ENCODE measurements around the gene TRMT10C.
"Not testable (repeated sequence)": the region's sequence is repeated elsewhere in the genome, so short reads cannot be mapped to it uniquely, and the experiment has no call there.

The TRMT10C gene

DNA sequence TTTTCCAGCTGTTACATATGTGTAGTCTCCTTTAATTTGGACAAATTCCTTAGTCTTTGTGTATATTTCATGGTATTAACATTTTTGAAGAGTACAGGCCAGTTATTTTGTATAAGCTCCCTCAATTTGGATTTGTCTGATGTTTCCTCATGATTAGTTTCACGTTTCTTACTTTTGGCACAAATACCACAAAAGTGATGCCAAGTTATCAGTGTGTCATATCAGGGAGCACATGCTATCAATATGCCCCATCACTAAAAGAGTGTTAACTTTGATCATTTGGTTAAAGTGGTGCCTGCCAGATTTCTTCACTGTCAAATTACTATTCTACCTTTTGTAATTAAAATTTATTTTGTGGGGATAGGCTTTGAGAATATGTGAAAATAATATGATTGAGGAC, 26.9 kb downstream of the TRMT10C start:
- Histone ChIP-seq H3K4me1 (ENCODE audit: control extremely low read depth in 1 of 4, control insufficient read depth in 4 of 4, insufficient read depth in 4 of 4, low read length in 3 of 4) (peaks cover 0 to 5% (median 0%) of the 10 kb centered on the region in 4 experiments), H3K27me3 (replicated peaks in 2 of 5; ENCODE audit: control insufficient read depth in 4 of 5, insufficient read depth in 5 of 5, low read length in 4 of 5) (no peaks in the 10 kb centered on the region), H3K4me3 (ENCODE audit: control insufficient read depth in 1 of 7, extremely low read depth in 1 of 7, insufficient read depth in 4 of 7, low read depth in 2 of 7, low read length in 6 of 7) (no peak overlapping the region), H3K27ac (ENCODE audit: insufficient read depth in 1 of 2, low read depth in 1 of 2, low read length in 2 of 2, poor library complexity in 1 of 2, severe bottlenecking in 2 of 2) (no peak overlapping the region), H3K36me3 (ENCODE audit: control insufficient read depth in 4 of 4, insufficient read depth in 4 of 4, low read length in 3 of 4) (peaks cover 5 to 51% (median 37%) of the 10 kb centered on the region in 4 experiments), H3K9me3 (ENCODE audit: control extremely low read depth in 1 of 5, control insufficient read depth in 4 of 5, insufficient read depth in 2 of 5, low read depth in 1 of 5, low read length in 4 of 5) (no peaks in the 10 kb centered on the region)
- DNase-seq = no peak
- CTCF ChIA-PET = interaction anchor here (0.6 kb wide), 1 partner anchor 98 kb away, joined by 3 read pairs; the partner anchor contains the start of gene RPL24
- WGBS (ENCODE audit: insufficient coverage) = 60% methylated on average over 1 of the region's 1 CpG
- POLR2A ChIA-PET = no interaction called here

DNA sequence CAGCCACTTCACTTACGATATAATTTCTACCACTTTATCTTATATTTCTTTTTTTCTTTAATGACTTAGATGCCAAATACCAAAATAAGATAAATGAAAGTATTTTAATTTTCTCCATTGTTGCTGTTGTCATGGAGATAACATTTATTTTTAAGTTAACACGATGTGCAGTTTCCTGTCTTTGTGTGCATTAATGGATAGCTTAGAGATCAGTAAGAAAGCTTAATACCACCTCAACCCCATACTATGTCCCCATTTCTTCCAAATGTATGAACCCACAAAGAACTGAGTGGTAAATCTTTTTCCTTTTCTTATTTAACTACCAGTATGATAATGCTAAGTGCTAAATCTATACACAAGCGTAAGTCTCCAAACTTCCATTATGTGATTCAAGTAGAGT, 29.4 kb downstream of the TRMT10C start:
- DNase-seq = peak in 2 of 3 donors; percentile 23 to 34
- ChIA-PET POLR2A (interaction anchor here (1.2 kb wide), 1 partner anchor 17 kb away, joined by 6 read pairs; the partner anchor contains the start of gene PCNP), CTCF (interaction anchor here (1.0 to 1.9 kb wide), 3 partner anchors 20 to 47 kb away, joined by 3 to 5 read pairs (median 3); no protein-coding TSS in a partner anchor)
- H3K27me3 ChIP-seq (replicated peaks in 2 of 5; ENCODE audit: control insufficient read depth in 4 of 5, insufficient read depth in 5 of 5, low read length in 4 of 5) = no peaks in the 10 kb centered on the region
- H3K27ac ChIP-seq (ENCODE audit: insufficient read depth in 1 of 2, low read depth in 1 of 2, low read length in 2 of 2, poor library complexity in 1 of 2, severe bottlenecking in 2 of 2) = peak overlapping the region in 1 of 2 experiments; percentile 36
- peaks cover 5 to 50% (median 37%) of the 10 kb centered on the region in 4 experiments for H3K36me3 ChIP-seq (ENCODE audit: control insufficient read depth in 4 of 4, insufficient read depth in 4 of 4, low read length in 3 of 4)
- no peaks in the 10 kb centered on the region for H3K9me3 ChIP-seq (ENCODE audit: control extremely low read depth in 1 of 5, control insufficient read depth in 4 of 5, insufficient read depth in 2 of 5, low read depth in 1 of 5, low read length in 4 of 5)
- H3K4me3 ChIP-seq (ENCODE audit: control insufficient read depth in 1 of 7, extremely low read depth in 1 of 7, insufficient read depth in 4 of 7, low read depth in 2 of 7, low read length in 6 of 7) = no peak overlapping the region
- peaks cover 0 to 13% (median 3%) of the 10 kb centered on the region in 4 experiments for H3K4me1 ChIP-seq (ENCODE audit: control extremely low read depth in 1 of 4, control insufficient read depth in 4 of 4, insufficient read depth in 4 of 4, low read length in 3 of 4)
- WGBS (ENCODE audit: insufficient coverage) = no CpG with 5 or more reads among the region's 3 CpGs

- H3K4me1 ChIP-seq (ENCODE audit: control extremely low read depth in 1 of 4, control insufficient read depth in 4 of 4, insufficient read depth in 4 of 4, low read length in 3 of 4) = no peaks in the 10 kb centered on the region
- no peaks in the 10 kb centered on the region for H3K9me3 ChIP-seq (ENCODE audit: control extremely low read depth in 1 of 5, control insufficient read depth in 4 of 5, insufficient read depth in 2 of 5, low read depth in 1 of 5, low read length in 4 of 5)
- 90% methylated on average over 3 of the region's 3 CpGs for WGBS (ENCODE audit: insufficient coverage)
- ChIA-PET CTCF (no interaction called here), POLR2A (no interaction called here)
- H3K27me3 ChIP-seq (replicated peaks in 2 of 5; ENCODE audit: control insufficient read depth in 4 of 5, insufficient read depth in 5 of 5, low read length in 4 of 5) = no peaks in the 10 kb centered on the region
- H3K27ac ChIP-seq (ENCODE audit: insufficient read depth in 1 of 2, low read depth in 1 of 2, low read length in 2 of 2, poor library complexity in 1 of 2, severe bottlenecking in 2 of 2) = no peak overlapping the region
- peaks cover 0 to 4% (median 0%) of the 10 kb centered on the region in 4 experiments for H3K36me3 ChIP-seq (ENCODE audit: control insufficient read depth in 4 of 4, insufficient read depth in 4 of 4, low read length in 3 of 4)
- no peak for DNase-seq
- H3K4me3 ChIP-seq (ENCODE audit: control insufficient read depth in 1 of 7, extremely low read depth in 1 of 7, insufficient read depth in 4 of 7, low read depth in 2 of 7, low read length in 6 of 7) = no peak overlapping the region
These were observed 41.1 kb downstream of the TRMT10C start for GRCh38 chr3:101602731-101603130.

GRCh38 chr3:101603184-101603583, 41.5 kb downstream of the TRMT10C start:
- Histone ChIP-seq H3K36me3 (ENCODE audit: control insufficient read depth in 4 of 4, insufficient read depth in 4 of 4, low read length in 3 of 4) (peaks cover 0 to 4% (median 0%) of the 10 kb centered on the region in 4 experiments), H3K9me3 (ENCODE audit: control extremely low read depth in 1 of 5, control insufficient read depth in 4 of 5, insufficient read depth in 2 of 5, low read depth in 1 of 5, low read length in 4 of 5) (no peaks in the 10 kb centered on the region), H3K27me3 (replicated peaks in 2 of 5; ENCODE audit: control insufficient read depth in 4 of 5, insufficient read depth in 5 of 5, low read length in 4 of 5) (no peaks in the 10 kb centered on the region), H3K4me3 (ENCODE audit: control insufficient read depth in 1 of 7, extremely low read depth in 1 of 7, insufficient read depth in 4 of 7, low read depth in 2 of 7, low read length in 6 of 7) (no peak overlapping the region), H3K4me1 (ENCODE audit: control extremely low read depth in 1 of 4, control insufficient read depth in 4 of 4, insufficient read depth in 4 of 4, low read length in 3 of 4) (no peaks in the 10 kb centered on the region), H3K27ac (ENCODE audit: insufficient read depth in 1 of 2, low read depth in 1 of 2, low read length in 2 of 2, poor library complexity in 1 of 2, severe bottlenecking in 2 of 2) (no peak overlapping the region)
- ChIA-PET CTCF (no interaction called here), POLR2A (no interaction called here)
- no peak for DNase-seq
- 100% methylated on average over 1 of the region's 1 CpG for WGBS (ENCODE audit: insufficient coverage)

DNA sequence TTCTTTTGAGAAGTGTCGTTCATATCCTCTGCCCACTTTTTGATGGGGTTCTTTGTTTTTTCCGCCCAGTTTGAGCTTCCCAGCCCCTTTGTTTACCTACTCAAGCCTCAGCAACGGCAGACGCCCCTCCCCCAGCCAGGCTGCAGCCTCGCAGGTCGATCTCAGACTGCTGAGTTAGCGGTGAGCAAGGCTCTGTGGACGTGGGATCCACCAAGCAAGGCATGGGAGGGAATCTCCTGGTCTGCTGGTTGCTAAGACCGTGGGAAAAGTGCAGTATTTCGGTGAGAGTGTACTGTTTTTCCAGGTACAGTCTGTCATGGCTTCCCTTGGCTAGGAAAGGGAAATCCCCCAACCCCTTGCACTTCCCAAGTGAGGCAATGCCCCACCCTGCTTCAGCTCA, 43.7 kb downstream of the TRMT10C start:
- DNase-seq; POLR2A ChIA-PET; H3K9me3 ChIP-seq (ENCODE audit: control extremely low read depth in 1 of 5, control insufficient read depth in 4 of 5, insufficient read depth in 2 of 5, low read depth in 1 of 5, low read length in 4 of 5); H3K36me3 ChIP-seq (ENCODE audit: control insufficient read depth in 4 of 4, insufficient read depth in 4 of 4, low read length in 3 of 4); H3K27me3 ChIP-seq (replicated peaks in 2 of 5; ENCODE audit: control insufficient read depth in 4 of 5, insufficient read depth in 5 of 5, low read length in 4 of 5); H3K4me1 ChIP-seq (ENCODE audit: control extremely low read depth in 1 of 4, control insufficient read depth in 4 of 4, insufficient read depth in 4 of 4, low read length in 3 of 4); H3K27ac ChIP-seq (ENCODE audit: insufficient read depth in 1 of 2, low read depth in 1 of 2, low read length in 2 of 2, poor library complexity in 1 of 2, severe bottlenecking in 2 of 2); H3K4me3 ChIP-seq (ENCODE audit: control insufficient read depth in 1 of 7, extremely low read depth in 1 of 7, insufficient read depth in 4 of 7, low read depth in 2 of 7, low read length in 6 of 7): not testable (repeated sequence)
- CTCF ChIA-PET = interaction anchor here (1.5 kb wide), 1 partner anchor 19 kb away, joined by 3 read pairs; no protein-coding TSS in a partner anchor
- WGBS (ENCODE audit: insufficient coverage) = 85% methylated on average over 9 of the region's 10 CpGs

- DNase-seq = peak in 1 of 3 donors; percentile 43
- Histone ChIP-seq H3K36me3 (ENCODE audit: control insufficient read depth in 4 of 4, insufficient read depth in 4 of 4, low read length in 3 of 4) (no peaks in the 10 kb centered on the region), H3K4me3 (ENCODE audit: control insufficient read depth in 1 of 7, extremely low read depth in 1 of 7, insufficient read depth in 4 of 7, low read depth in 2 of 7, low read length in 6 of 7) (no peak overlapping the region), H3K27me3 (replicated peaks in 2 of 5; ENCODE audit: control insufficient read depth in 4 of 5, insufficient read depth in 5 of 5, low read length in 4 of 5) (no peaks in the 10 kb centered on the region), H3K4me1 (ENCODE audit: control extremely low read depth in 1 of 4, control insufficient read depth in 4 of 4, insufficient read depth in 4 of 4, low read length in 3 of 4) (no peaks in the 10 kb centered on the region), H3K27ac (ENCODE audit: insufficient read depth in 1 of 2, low read depth in 1 of 2, low read length in 2 of 2, poor library complexity in 1 of 2, severe bottlenecking in 2 of 2) (no peak overlapping the region), H3K9me3 (ENCODE audit: control extremely low read depth in 1 of 5, control insufficient read depth in 4 of 5, insufficient read depth in 2 of 5, low read depth in 1 of 5, low read length in 4 of 5) (no peaks in the 10 kb centered on the region)
- no CpG with 5 or more reads among the region's 2 CpGs for whole genome bisulfite sequencing (ENCODE audit: insufficient coverage)
- CTCF ChIA-PET = interaction anchor here (2.0 kb wide), 1 partner anchor 28 kb away, joined by 7 read pairs; no protein-coding TSS in a partner anchor
- POLR2A ChIA-PET = no interaction called here
These were observed 49.4 kb downstream of the TRMT10C start for GRCh38 chr3:101611023-101611422.

DNA sequence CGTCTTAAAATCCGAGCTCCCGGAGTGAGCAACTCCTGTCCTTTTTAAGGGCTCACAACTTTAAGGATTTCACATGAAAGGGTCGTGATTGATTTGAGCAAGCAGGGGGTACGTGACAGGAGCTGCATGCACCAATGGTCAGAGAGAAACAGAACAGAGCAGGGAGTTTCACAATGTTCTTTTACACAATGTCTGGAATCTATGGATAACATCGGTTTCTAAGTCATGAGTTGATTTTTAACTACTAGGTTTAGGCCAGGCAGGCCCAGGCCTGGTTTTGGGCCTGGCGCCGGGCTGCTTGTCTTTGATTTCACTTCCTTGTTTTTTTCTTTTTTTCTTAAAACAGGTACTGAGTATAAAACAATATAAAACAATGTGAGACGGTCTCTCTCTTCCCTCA, 51.3 kb downstream of the TRMT10C start:
- WGBS (ENCODE audit: insufficient coverage) = 94% methylated on average over 3 of the region's 9 CpGs
- H3K27ac ChIP-seq (ENCODE audit: insufficient read depth in 1 of 2, low read depth in 1 of 2, low read length in 2 of 2, poor library complexity in 1 of 2, severe bottlenecking in 2 of 2); H3K4me3 ChIP-seq (ENCODE audit: control insufficient read depth in 1 of 7, extremely low read depth in 1 of 7, insufficient read depth in 4 of 7, low read depth in 2 of 7, low read length in 6 of 7); H3K9me3 ChIP-seq (ENCODE audit: control extremely low read depth in 1 of 5, control insufficient read depth in 4 of 5, insufficient read depth in 2 of 5, low read depth in 1 of 5, low read length in 4 of 5); H3K4me1 ChIP-seq (ENCODE audit: control extremely low read depth in 1 of 4, control insufficient read depth in 4 of 4, insufficient read depth in 4 of 4, low read length in 3 of 4); POLR2A ChIA-PET; H3K27me3 ChIP-seq (replicated peaks in 2 of 5; ENCODE audit: control insufficient read depth in 4 of 5, insufficient read depth in 5 of 5, low read length in 4 of 5); H3K36me3 ChIP-seq (ENCODE audit: control insufficient read depth in 4 of 4, insufficient read depth in 4 of 4, low read length in 3 of 4); DNase-seq: not testable (repeated sequence)
- CTCF ChIA-PET = interaction anchor here (0.6 kb wide), 1 partner anchor 39 kb away, joined by 3 read pairs; no protein-coding TSS in a partner anchor
